ENCODE measurements around the gene PRKN.

The PRKN gene

DNA sequence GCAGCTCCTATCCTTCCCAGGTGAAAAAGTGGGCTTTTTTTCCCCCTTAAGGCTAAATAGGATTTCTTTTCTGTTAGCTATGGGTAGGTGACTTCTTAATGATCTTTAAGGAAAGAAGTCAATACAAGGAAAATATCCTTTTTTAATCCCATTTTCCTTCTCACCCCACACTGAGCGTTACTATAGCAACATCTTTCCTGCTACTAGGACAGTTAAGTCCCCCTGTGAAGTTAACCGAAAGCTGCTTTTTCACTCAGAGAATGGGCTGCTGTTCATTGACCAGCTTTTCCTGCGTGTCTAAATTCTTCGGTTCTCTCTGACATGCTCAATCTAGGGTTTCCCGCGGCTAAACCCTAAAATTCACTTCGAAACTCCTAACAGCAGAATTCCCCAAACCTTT, 1280.6 kb downstream of the PRKN start:
- no peak for DNase-seq

DNA sequence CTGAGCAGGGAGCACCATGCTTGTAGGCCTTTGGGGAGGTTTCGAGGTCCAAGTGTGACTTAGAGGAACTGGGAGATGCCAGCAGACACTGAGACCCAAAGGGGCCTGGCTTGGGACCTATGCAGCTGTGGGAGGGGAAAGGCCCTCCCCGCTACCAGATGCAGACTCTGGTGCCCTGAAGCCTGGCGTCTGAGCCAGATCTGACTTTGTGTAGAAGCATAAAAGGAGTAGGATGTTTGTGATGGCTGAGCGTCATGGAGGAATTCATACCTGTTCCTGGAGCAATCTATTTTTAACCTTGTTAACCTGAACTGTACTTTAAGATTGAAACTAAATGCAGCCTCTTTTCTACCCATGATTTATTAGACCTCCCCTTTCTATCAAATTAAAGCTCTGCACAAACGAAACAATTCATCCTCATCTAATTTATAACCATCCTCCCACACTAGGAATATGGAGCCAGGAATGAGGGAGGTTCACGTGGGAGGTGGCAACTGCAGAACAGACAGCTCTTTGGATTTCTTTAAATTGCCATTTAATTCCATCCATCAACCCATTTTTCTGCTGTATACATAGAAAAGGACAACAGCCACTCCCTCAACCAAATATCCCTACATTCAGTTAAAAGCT, 1281.2 kb downstream of the PRKN start:
- no peak for DNase-seq

DNA sequence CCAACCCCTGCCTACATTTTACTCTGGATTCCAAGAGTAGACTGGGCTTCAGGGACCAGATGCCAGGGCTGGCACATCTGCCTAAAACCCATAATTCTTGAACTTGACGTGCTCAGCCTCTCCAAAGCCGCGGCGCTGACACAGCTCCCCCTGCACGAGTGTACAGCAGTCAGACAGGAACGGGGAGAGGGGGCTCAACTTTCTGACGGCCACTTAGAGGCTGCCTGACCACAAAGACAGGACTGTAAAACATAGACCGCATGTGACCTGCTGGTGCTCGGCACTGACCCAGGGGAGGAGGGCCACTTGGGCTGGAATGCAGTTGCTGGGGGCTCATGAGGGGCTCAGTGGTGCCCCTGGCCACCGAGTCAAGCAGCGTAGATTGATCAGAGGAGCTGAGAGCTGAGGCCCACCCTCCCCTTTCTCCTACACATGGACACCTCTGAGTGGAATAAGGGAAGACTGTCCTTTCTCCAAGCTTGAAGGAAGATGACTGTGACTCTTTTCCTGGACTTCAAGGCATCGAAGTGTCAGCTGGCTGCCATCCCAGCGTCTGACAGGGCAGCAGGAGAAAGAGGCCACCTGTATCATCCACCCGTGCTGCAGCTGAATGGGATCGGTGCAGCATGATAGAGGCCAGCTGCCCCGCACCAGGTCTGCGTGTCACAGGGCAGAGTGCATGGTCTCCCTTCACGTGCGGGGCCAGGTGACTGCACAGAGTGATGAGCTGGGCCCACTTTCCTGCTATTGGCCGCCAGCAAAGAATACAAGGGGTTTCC, 1282.4 kb downstream of the PRKN start:
- DNase-seq: no peak

DNA sequence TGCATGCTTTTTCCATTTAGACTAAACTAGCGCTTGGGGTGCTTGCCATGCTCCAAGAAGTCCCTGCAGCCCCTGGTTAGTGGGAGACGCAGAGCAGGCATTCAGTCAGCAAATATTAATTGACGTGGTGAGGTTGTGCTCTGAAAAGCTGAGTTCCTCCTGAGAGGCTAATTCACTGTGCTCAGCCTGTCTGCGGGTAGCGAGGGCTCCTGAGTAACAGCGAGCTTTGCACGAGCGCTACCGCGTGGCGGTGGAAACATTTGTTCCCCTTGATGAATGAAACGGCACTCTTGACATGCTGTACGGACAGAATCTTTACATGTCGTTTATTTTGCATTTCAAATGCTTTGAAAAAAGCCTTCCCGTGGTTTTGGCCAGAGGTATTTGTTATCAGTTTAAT, 1283.1 kb downstream of the PRKN start:
- DNase-seq: no peak

DNA sequence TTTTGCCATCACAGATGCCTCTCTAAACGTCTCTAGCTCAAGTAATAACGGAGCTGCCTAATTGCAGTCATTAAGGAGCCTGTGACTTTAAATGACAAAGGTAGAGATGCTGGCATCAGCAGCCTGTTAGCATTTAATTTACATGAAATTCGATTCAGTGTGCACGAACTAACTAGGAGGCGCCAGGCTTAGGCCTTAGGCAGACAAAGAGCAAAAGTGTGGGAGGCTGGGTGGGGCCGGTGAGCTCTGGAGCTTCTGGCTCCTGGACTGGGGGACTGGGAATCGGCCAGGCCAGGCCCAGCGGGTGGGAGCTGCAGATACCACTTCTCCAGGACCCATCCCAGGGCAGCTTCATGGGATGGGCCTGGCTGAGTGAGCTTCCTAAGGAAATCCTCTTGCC, 1283.7 kb downstream of the PRKN start:
- DNase-seq: no peak

DNA sequence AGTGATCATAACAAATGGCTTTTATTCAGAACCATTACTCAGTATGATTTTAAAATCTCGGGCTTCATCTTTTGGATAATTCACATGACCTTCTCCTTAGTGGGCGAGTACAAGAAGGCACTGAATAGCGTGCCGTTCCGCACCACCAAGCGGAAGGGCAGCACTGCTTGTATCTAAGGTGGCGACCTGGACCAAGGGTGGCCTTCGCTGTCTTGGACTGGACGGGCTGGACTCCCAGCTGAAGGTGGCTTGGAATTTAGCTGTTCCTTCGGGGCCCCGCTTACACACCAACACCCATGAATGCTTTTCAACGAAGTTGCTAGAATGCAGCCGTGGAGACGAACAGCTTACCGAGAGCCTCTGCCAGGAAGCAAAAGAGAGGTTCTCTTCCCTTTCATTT, 1285.1 kb downstream of the PRKN start:
- DNase-seq: no peak

DNA sequence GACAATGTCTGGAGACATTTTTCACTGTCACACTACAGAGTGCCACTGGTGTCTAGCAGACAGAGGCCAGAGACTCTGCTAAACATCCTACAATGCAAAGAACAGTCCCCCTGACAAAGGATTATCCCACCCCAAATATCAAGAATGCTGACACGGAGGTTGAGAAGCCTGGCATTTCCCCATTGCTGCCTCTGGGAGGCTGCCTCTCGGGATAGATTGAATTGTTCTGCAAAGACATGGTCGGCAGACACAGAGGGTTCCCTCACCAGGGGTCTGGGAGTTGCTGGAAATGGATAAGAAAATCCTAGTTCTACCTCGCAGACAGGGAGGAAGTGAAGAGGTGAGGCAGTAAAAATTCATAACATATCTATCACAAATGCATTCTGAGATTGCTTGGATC, 1287.3 kb downstream of the PRKN start:
- no peak for DNase-seq

DNA sequence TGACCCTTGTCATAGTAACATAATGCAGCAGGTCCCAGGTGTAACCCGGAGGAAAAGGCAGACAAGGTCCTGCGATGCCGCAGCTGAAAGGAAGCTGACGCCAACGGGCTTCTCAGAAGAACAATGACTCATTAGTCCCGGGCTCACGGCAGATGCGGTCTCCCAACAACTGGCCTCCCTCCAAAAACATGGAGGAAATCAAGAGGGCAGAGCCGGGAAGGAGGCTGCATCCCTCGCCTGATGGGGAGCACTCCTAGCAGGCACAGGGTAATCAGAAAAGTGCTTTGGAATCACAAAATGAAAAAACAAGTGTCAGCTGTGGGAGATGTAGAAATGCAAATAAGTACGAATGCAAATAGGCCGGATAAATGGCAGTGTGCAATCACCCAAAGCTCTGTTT, 1288.5 kb downstream of the PRKN start:
- no peak for DNase-seq

DNA sequence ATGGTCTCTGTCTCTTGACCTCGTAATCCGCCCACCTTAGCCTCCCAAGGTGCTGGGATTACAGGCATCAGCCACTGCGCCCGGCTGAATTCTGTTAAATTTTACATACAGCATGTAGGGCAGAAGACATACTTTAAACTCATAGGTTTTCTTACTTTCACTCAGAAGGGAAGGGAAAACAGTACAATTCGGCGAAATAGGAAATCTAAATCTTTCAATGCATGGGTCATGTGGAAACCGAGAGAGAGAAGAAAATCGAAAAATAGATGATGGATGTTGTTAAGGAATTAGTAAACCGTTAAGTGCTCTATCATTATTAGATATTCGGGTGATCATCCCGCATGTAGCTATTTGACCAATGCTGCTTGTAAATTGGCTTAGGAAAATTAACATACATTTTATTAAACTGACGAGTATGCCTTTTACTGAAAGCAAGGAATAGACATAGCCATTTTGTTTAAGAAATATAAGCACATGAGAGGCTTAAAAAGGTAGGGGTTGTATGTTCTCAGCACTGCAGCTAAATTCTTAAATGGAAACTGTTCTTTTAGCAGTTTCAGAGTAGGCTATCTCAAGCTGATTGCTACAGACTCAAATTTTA, 1289.0 kb downstream of the PRKN start:
- DNase-seq: no peak

DNA sequence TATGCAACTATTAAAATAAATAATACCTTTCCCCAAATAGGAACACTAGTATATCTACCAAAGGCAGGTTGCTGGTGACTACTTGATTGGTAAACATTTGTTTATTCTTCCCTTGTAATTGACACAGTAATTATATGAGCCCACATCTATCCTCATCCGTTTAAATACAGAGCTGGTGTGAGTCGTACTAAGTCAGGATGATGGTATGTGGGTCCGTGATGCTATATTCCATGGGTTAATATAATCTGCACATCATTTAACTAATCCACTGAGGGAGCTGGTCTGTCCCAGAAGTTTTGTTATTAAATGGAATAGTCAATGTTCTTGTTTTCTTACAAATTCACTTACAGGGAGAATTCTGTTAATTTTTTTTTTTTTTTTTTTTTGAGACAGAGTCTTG, 1289.7 kb downstream of the PRKN start:
- no peak for DNase-seq

DNA sequence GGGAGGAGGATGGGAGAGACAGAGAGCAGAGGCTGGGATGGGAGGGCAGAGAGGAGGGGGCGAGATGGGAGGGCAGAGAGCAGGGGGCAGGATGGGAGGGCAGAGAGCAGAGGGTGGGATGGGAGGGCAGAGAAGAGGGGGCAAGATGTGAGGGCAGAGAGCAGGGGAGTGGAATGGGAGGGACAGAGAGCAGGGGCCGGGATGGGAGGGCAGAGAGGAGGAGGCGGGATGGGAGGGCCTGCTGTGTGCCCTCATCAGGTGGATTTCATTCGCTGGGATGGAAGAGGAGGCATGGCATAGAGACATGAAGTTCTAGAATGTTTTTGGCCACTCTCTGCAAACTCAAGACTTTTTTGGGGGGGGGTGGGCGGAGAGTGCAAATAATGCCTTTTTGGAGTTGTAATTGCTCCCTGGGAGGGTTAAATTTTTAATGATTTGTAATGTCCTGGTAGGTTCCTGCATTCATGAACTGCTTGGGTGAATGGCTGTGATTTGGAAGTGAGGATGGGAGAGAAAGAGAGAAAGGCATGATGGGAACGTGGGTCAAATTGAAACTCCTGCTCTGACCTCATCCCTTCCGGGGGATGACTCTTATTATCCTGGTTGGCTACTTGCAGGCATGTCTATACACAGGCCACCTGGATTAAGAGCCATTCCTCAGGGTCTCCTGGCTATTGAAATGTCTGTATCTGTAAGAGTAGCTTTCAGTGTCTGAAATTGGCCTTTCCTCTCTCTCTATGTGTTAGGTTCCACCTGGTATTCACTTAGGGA, 1291.3 kb downstream of the PRKN start:
- DNase-seq: no peak

DNA sequence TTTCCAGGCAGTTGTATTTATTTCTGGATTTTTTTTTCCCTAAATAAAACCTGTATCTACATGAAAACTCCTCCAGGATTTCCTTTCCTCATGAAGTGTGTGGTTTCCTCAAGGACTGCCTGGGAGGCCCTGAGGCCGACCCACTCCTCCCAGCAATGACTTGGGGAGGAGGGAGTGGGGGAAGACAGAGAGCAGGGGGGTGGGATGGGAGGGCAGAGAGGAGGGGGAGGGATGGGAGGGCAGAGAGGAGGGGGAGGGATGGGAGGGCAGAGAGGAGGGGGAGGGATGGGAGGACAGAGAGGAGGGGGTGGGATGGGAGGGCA, 1291.9 kb downstream of the PRKN start:
- DNase-seq: no peak

DNA sequence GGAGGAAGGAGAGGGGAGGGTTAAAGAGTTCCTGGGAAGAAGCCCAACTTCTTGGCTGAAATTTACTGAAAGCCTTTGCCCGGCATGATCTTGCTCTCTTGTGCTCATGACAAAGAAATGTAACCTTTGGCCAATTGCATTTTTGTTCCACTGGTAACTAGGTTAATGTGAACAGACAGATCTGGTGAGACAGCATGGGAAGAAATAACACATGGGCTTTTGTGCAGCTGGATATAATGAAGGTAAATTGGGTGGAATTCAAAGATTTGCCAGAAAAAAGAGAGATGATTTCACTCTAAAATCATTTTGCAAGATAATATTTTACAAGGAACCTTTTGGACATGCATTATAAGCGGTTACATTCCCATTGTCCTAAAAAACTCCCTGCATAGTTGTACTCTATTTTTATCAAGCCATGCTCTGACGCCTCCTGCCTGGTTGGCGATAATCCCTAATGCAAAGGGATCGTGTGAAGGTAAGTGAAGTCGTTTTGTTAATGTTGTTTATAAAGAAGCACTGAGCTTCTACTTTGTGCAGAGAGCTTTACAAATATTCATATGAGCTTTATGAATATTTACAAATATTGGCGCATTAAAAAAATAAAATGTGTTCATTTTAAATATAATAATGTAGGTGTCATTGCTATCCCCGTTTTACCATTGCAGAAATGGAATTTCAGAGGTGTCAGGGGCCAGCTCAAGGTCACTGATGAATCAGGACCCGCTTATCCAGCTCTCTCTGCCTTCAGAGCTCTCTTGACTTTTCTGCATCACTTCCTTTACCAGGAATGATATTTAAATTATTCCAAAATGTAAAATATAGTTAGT, 1292.4 kb downstream of the PRKN start:
- no peak for DNase-seq

DNA sequence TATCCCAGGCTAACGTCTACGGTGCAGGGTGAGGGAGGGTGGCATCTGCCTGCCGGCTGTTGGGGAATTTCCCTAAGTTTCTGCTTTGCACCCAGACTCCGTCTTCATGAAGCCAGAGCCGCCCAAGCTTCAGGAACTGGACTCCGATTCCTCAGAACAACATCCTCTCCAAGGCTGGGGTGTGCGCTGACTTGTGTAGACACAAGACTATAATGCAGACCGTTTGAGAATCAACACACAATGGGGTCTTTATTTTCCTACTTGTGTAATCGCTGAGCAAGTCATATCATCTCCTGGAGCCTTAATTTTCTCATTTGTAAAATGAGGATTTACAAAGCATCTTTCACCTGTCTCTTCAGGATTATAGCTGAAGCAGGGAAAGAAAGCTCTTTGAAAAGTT, 1293.2 kb downstream of the PRKN start:
- no peak for DNase-seq

DNA sequence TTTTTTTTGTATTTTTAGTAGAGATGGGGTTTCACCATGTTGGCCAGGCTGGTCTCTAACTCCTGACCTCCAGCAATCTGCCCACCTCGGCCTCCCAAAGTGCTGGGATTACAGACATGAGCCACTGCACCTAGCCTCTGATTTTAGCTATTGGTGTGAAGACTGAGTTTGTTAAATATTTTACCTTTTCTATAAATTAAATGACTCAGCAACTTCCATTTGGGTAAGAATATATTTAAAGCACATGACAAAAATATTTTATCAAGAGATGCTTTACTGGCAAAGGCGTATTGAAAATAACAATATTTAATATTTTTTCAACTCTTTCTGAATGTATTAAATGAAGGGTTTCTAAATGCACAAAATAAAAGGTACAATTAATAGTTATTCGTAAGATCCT, 1295.0 kb downstream of the PRKN start:
- no peak for DNase-seq

DNA sequence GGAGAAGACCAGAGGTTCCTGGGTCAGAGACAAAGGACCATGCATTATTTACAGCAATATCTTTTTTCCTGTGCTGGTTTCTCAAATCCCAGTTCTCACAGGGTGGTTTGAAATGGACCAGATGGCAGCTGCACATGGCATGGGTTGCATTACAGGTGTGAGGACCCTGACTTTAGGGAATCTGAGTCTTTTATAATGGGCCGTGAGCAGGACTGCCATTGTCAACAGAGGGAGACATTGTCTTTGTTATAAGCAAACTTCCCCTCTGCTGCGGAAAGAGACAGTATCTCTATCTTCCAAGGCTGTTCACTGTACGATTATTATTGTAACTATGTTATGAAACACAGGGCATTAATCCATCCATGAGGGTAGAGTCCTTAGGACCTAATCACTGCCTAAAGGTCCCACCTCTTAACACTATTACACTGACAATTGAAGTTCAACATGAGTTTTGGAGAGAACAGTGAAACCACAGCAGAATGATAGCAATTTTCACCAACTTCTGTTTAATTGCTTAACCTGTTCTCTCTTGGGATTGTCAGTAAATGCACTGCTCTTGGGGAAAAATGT, 1297.6 kb downstream of the PRKN start:
- no peak for DNase-seq

DNA sequence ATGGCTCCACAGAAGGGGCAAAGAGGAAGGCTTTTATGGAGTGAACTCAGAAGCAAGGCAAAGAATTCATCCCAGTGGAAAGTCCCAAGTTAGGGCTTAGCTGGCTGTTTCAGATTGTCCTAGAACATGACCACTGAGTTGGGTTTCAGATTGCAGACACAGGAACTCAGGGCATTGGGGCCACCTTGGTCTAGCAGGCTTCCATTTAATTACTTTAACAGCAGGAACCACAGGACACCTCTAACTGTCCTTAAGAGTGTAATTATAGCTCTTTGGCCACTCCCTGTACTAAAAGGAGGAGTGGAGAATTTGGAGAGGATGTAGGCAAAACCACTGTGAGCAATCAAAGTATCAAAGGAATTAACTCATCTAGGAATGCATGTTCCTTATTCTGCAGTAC, 1303.1 kb downstream of the PRKN start:
- DNase-seq: no peak

DNA sequence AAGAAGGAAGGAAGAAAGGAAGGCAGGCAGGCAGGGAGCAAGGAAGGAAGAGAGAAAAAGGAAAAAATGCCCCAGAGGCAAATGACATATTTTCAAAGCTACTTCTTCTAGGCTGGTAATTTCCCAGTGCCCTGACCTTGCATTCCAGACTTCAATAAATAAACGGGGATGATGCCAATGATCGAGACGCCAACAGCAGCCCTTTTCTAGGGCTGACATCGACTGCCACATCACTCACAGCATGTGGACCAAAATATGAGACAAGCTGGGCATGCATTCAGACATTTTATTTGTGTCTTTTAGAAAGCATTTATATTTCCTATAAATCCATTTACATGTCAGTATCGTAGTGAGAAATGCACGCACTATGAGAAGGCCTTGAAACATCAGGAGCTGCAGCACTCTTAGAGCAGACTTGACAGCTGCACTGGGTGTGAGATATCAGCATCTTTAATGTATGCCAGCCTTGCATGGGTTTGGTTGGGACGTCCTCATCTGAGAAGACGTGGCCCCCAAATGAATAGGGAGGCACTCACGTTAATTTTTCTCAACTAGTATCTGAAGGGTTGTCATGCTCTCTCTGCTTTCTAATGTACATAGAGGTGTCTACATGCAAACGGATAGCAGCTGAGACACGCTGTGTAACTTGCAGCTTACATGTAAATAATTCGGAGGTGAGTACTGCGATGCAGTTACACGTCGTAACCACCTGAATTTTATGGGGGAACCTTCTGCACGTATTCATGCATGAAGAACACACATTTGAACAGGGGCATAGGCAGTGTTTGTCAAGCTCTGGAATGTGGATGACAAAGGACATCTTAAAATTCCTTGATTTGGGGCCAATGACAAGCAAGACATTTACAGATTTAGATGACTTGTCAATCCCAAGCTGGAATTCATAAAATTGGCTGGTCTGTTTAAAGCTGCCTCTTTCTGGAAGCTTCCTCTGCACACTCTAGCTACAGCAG, 1304.6 kb downstream of the PRKN start:
- no peak for DNase-seq

DNA sequence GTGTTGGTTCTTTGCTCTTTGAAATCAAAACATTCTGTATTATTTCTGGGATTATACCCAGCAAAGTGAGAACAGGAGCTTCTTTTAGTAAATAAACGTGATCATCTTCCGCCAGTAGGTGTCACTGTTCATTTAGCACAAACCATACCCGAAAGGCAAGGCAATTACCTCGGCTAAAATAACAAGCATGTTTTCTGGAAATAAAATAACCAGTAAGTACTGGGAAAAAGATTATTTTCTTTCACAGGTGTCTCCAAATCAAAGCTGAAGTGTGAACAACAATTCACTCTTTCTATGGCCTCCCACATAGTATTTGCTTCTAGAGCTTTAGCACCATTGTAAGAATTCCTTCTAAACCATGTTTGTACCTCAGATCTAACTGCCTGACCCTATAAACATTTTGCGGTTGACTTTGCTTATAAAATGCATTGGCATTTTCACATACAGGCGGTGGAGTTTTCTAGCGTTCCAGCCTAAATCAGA, 1309.1 kb downstream of the PRKN start:
- peak; percentile 15 for DNase-seq

DNA sequence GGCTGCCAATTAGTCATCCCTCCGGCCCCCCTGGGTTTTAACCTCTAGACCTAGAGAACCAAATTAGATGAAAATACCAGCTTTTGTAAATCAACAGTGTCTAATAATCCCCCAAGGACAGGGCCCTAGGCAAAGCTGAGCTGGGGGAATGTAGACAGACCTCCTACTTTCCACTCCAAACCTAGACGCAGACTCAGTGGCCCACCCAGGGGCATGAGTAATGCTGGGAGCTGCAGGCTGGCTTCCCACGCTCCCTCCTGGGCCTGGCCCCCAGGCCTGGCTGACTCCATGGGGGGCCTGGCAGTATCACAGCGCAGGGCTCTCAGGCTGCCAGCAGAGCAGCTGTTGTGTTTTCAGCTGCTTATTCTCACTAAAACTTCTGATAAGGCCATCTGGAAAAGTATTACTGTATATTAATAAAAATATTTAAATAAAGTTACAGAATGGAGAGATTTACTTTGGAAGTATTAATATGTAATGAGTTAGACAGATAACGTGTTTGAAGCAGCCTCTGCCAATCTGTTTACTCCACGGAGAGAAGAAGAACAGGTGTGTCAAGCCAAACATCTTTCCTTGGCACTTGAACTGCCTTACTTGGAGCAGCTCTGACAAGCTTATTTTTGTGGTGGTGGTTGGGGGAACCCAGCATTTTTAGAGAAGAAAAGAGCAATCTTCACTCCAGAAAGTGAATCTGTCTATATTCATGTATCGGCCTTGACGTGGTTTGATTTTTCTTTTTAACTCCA, 1309.7 kb downstream of the PRKN start:
- DNase-seq: no peak
